Thyroid gland (tissue), 4 donors: ENCODE results near the gene NTN1.

Experiments
- CTCF ChIP-seq, 6 experiments: fragments of 200-600 bp in 3 of 6; fragments of 450-650 bp in 3 of 6; sonication (generic) in 3 of 6; IDR thresholded peaks; one replicate each; pipeline ENCODE4 v1.5.1; 2016 to 2019; ENCODE audit warnings: antibody characterized with exemption in 6 of 6, mild to moderate bottlenecking in 2 of 6, inconsistent platforms in 1 of 6, moderate library complexity in 1 of 6
- POLR2A ChIP-seq, 2 donors: fragments of 450-650 bp; IDR thresholded peaks; one replicate each; pipeline ENCODE4 v1.6.1; 2017; ENCODE audit warnings: antibody characterized with exemption in 2 of 2, mild to moderate bottlenecking in 2 of 2, moderate library complexity in 1 of 2

- TF ChIP-seq CTCF (IDR thresholded peaks at IDR 0.05) (no peak), POLR2A (IDR thresholded peaks at IDR 0.05) (no peak)
Measured at GRCh38 chr17:9024497-9024896, 3.2 kb downstream of the NTN1 start.
